AG09319 (cell line): ENCODE data around the gene COLGALT1.
"Not testable (repeated sequence)": the region's sequence is repeated elsewhere in the genome, so short reads cannot be mapped to it uniquely, and the experiment has no call there.

Experiments
- DNase-seq: peaks from one replicate; pipeline ENCODE4 v3.0.0-alpha.2; 2010; ENCODE audit warnings: low read depth; ENCODE audit errors: extremely low read depth
- CTCF ChIP-seq: IDR thresholded peaks from 2 replicates; pipeline ENCODE4 v1.5.1; 2011; ENCODE audit warnings: low read depth, mild to moderate bottlenecking, inconsistent platforms, low read length, moderate library complexity

The COLGALT1 gene

GRCh38 chr19:17590866-17591265, 35.4 kb downstream of the COLGALT1 start:
- DNase-seq = no peak
- no peak for TF ChIP-seq CTCF

- DNase-seq = not testable (repeated sequence)
Observed at GRCh38 chr19:17594296-17594695, 38.8 kb downstream of the COLGALT1 start.

GRCh38 chr19:17598063-17598462, 42.6 kb downstream of the COLGALT1 start:
- not testable (repeated sequence) for DNase-seq

- no peak for TF ChIP-seq CTCF
- DNase-seq = no peak
Observed at GRCh38 chr19:17598953-17599352, 43.5 kb downstream of the COLGALT1 start.

- TF ChIP-seq CTCF = no peak
- DNase-seq = peak; percentile 10
Observed at GRCh38 chr19:17599780-17600179, 44.3 kb downstream of the COLGALT1 start.

GRCh38 chr19:17601683-17602082, 46.2 kb downstream of the COLGALT1 start:
- DNase-seq = no peak
- TF ChIP-seq CTCF = no peak

- no peak for DNase-seq
- no peak for TF ChIP-seq CTCF
Observed at GRCh38 chr19:17602217-17602616, 46.8 kb downstream of the COLGALT1 start.

- no peak for TF ChIP-seq CTCF
- no peak for DNase-seq
Observed at GRCh38 chr19:17602872-17603510, 47.5 kb downstream of the COLGALT1 start.
